ENCODE measurements around the gene DCHS2. TPM values are rescaled to one million over a fixed set of nuclear protein-coding genes. Genes with fewer than 3 reads are reported as not detected.

The DCHS2 gene
- total and polyA plus RNA-seq, 10 of the 15 experiments (the other 5 are each of a cell fraction or from before 2014, with no cell fraction given) = 0.01 to 0.31 (median 0.06) TPM; not detected in 3

GRCh38 chr4:154189346-154189745, 302.3 kb downstream of the DCHS2 start (continued):
- TF ChIP-seq POU2F2 (IDR thresholded peaks at IDR 0.05; ENCODE audit: borderline replicate concordance, low read depth, low read length) = no peak
- no peak for TF ChIP-seq HCFC1 (IDR thresholded peaks at IDR 0.05; ENCODE audit: low read length)

- intact Hi-C loops (cut with micrococcal nuclease; ENCODE audit: unreplicated experiment) = no loop called here
- Histone ChIP-seq H3K79me2 (ENCODE audit: control insufficient read depth, insufficient read depth, low read length) (no peaks in the 10 kb centered on the region), H3K27me3 (replicated peaks in 1 of 2; ENCODE audit: control insufficient read depth in 2 of 2, insufficient read depth in 2 of 2, low read length in 1 of 2) (no peaks in the 10 kb centered on the region), H3K9me3 (replicated peaks; ENCODE audit: control insufficient read depth, insufficient read depth, low read length) (no peaks in the 10 kb centered on the region), H3K9ac (ENCODE audit: control insufficient read depth, insufficient read depth, low read length) (no peak overlapping the region), H3K4me3 (no peak overlapping the region), H2AFZ (ENCODE audit: control insufficient read depth, low read depth, low read length) (no peak overlapping the region), H3K4me1 (ENCODE audit: control insufficient read depth, insufficient read depth, low read length) (no peaks in the 10 kb centered on the region), H4K20me1 (ENCODE audit: control insufficient read depth, insufficient read depth) (no peaks in the 10 kb centered on the region), H3K4me2 (ENCODE audit: control insufficient read depth, insufficient read depth) (no peak overlapping the region), H3K36me3 (ENCODE audit: control insufficient read depth in 2 of 2, insufficient read depth in 2 of 2, low read length in 1 of 2) (no peaks in the 10 kb centered on the region), H3K27ac (ENCODE audit: control insufficient read depth, insufficient read depth) (no peak overlapping the region)
- ChIA-PET RAD21 (ENCODE audit: unreplicated experiment) (no interaction called here), POLR2A (no interaction called here), CTCF (no interaction called here), SMC1A (ENCODE audit: uncharacterized antibody, unreplicated experiment) (no interaction called here)
- FAIRE-seq = no peak
- TF ChIP-seq RUNX3 (IDR thresholded peaks at IDR 0.05; ENCODE audit: low read length) = no peak
- no peak for TF ChIP-seq BHLHE40 (IDR thresholded peaks at IDR 0.05; ENCODE audit: borderline replicate concordance in 1 of 2, low read depth in 2 of 2, low read length in 1 of 2)
- TF ChIP-seq HDGF (IDR thresholded peaks at IDR 0.05) = no peak
- no peak for TF ChIP-seq NFIC (IDR thresholded peaks at IDR 0.05; ENCODE audit: low read depth, low read length)
- TF ChIP-seq RAD21 (IDR thresholded peaks at IDR 0.05; ENCODE audit: insufficient read depth, low read depth, low read length) = no peak
- no peak for TF ChIP-seq BACH1 (IDR thresholded peaks at IDR 0.05; ENCODE audit: borderline replicate concordance)
- no peak for TF ChIP-seq HCFC1 (IDR thresholded peaks at IDR 0.05; ENCODE audit: low read length)
- no peak for TF ChIP-seq TCF3 (IDR thresholded peaks at IDR 0.05; ENCODE audit: borderline replicate concordance, insufficient read depth, low read depth, low read length)
- DNase-seq (ENCODE audit: low read depth, low spot score) = no peak
- ATAC-seq = no peak
- in situ Hi-C loops (cut with MboI) = no loop called here
- no TSS peak for BruUV-seq (replicated peaks)
- WGBS (ENCODE audit: insufficient coverage, insufficient replicate concordance, low lambda C conversion rate, missing lambda C conversion rate) = 0% methylated on average over 3 of the region's 3 CpGs
These were observed 304.7 kb downstream of the DCHS2 start for GRCh38 chr4:154186888-154187287.

All from GM12878 (cell line).